H1 (cell line): Measurements from ENCODE around the gene BPIFB2.

ENCODE experiments used
- BACH1 ChIP-seq: IDR thresholded peaks from 2 replicates; pipeline ENCODE4 v1.6.1; 2012; ENCODE audit warnings: low read length, improper control_type of control experiment
- CBX8 ChIP-seq: fragments of 300-800, 300-1000 bp; sonication (generic); IDR thresholded peaks from 2 replicates; pipeline ENCODE4 v1.7.1; 2016; ENCODE audit warnings: low read depth, low read length, borderline replicate concordance
- HDAC2 ChIP-seq, 2 experiments: fragments of 300-600 bp in 1 of 2; sonication (generic) in 1 of 2; IDR thresholded peaks; 2 replicates each; pipeline ENCODE4 v1.6.1; 2011 to 2012; ENCODE audit warnings: low read depth in 2 of 2, low read length in 2 of 2, mild to moderate bottlenecking in 2 of 2, moderate library complexity in 2 of 2, borderline replicate concordance in 1 of 2, inconsistent platforms in 1 of 2
- PHF8 ChIP-seq: fragments of 200-600 bp; sonication (generic); conservative IDR thresholded peaks from 2 replicates; pipeline ENCODE4 v1.7.1; 2012; ENCODE audit warnings: low read depth, mild to moderate bottlenecking, inconsistent platforms, low read length, moderate library complexity
- POLR2A ChIP-seq, 2 experiments: IDR thresholded peaks; 1 replicate in 1 of 2; 2 replicates in 1 of 2; pipeline ENCODE4 v1.6.1; 2011; ENCODE audit warnings: low read depth in 2 of 2, low read length in 2 of 2, mild to moderate bottlenecking in 2 of 2; ENCODE audit errors: control extremely low read depth in 1 of 2
- POLR2AphosphoS5 ChIP-seq: IDR thresholded peaks from 2 replicates; pipeline ENCODE4 v1.6.1; 2011; ENCODE audit warnings: low read depth, low read length
- RAD21 ChIP-seq, 2 experiments: IDR thresholded peaks in 1 of 2; conservative IDR thresholded peaks in 1 of 2; 2 replicates each; pipeline ENCODE4 v1.6.1; 2011; ENCODE audit warnings: low read depth in 2 of 2, low read length in 2 of 2, improper control_type of control experiment in 1 of 2, inconsistent platforms in 1 of 2, mild to moderate bottlenecking in 1 of 2, moderate library complexity in 1 of 2
- TF ChIP-seq, protein P1 (sequence below), 3 experiments: IDR thresholded peaks; 1 replicate in 2 of 3; 2 replicates in 1 of 3; pipeline versions ENCODE4 v1.5.1 to v1.6.1; 2011; ENCODE audit warnings: low read length in 3 of 3, mild to moderate bottlenecking in 3 of 3, inconsistent platforms in 2 of 3, low read depth in 1 of 3, moderate library complexity in 1 of 3; ENCODE audit not compliant: insufficient read depth in 1 of 3; ENCODE audit errors: control extremely low read depth in 1 of 3
- TF ChIP-seq, protein P2 (sequence below): IDR thresholded peaks from 2 replicates; pipeline ENCODE4 v1.6.1; 2012; ENCODE audit warnings: low read length, inconsistent platforms
- TF ChIP-seq, protein P3 (sequence below): IDR thresholded peaks from 2 replicates; pipeline ENCODE4 v1.6.1; 2012; ENCODE audit warnings: inconsistent platforms
- TF ChIP-seq, protein P4 (sequence below): IDR thresholded peaks from 2 replicates; pipeline ENCODE4 v1.6.1; 2011; ENCODE audit warnings: low read depth, mild to moderate bottlenecking, low read length; ENCODE audit not compliant: insufficient read depth

DNA sequence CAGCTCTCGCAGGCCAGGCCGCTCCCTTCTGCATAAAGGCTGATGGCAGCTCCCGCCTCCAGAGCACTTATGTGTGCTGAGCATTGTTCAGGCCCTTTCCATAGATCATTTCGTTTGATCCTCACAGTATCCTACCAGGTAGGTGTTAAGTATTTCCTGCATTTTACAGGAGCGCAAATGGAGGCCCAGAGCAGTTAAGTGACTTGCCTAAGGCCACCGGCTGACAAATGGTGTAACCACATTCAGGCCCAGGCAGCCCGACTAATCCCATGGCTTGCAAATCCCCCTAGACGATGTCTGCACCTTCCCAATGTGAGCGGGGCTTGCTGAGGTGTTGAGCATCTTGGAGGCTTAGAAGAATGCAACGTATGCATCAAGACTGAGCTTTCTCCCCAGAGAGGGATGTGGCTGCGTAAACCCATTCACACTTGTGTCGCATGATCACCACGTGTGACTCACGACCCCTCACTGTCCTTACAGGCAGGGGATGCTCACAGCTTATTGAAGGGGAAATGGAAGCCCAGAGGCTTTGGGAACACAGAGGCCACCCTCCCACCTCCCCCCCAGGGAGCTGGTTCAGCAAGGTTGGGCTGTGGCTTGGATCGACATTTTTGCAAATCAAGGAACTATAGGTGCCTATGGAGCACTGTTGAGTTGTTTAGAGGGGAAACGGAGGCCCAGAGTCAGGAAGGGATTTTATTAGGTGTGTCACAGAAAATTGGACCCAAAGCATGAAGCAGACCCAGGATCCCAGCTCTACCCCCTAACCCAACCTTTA lies 7.0 kb downstream of the BPIFB2 start:
- TF ChIP-seq PHF8 (no peak), POLR2AphosphoS5 (no peak), RAD21 (IDR thresholded peaks at IDR 0.05 in 1 of 2, conservative IDR thresholded peaks at IDR 0.05 in 1 of 2; ENCODE audit: low read depth in 2 of 2, low read length in 2 of 2) (no peak), CBX8 (no peak), POLR2A (IDR thresholded peaks at IDR 0.05; ENCODE audit: control extremely low read depth in 1 of 2, low read depth in 2 of 2, low read length in 2 of 2) (no peak), HDAC2 (IDR thresholded peaks at IDR 0.05; ENCODE audit: borderline replicate concordance in 1 of 2, low read depth in 2 of 2, low read length in 2 of 2) (no peak), BACH1 (no peak)
- TF ChIP-seq, protein P1, sequence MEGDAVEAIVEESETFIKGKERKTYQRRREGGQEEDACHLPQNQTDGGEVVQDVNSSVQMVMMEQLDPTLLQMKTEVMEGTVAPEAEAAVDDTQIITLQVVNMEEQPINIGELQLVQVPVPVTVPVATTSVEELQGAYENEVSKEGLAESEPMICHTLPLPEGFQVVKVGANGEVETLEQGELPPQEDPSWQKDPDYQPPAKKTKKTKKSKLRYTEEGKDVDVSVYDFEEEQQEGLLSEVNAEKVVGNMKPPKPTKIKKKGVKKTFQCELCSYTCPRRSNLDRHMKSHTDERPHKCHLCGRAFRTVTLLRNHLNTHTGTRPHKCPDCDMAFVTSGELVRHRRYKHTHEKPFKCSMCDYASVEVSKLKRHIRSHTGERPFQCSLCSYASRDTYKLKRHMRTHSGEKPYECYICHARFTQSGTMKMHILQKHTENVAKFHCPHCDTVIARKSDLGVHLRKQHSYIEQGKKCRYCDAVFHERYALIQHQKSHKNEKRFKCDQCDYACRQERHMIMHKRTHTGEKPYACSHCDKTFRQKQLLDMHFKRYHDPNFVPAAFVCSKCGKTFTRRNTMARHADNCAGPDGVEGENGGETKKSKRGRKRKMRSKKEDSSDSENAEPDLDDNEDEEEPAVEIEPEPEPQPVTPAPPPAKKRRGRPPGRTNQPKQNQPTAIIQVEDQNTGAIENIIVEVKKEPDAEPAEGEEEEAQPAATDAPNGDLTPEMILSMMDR (IDR thresholded peaks at IDR 0.05; ENCODE audit: control extremely low read depth in 1 of 3, insufficient read depth in 1 of 3, low read depth in 1 of 3, low read length in 3 of 3) = no peak
- TF ChIP-seq, protein P2, sequence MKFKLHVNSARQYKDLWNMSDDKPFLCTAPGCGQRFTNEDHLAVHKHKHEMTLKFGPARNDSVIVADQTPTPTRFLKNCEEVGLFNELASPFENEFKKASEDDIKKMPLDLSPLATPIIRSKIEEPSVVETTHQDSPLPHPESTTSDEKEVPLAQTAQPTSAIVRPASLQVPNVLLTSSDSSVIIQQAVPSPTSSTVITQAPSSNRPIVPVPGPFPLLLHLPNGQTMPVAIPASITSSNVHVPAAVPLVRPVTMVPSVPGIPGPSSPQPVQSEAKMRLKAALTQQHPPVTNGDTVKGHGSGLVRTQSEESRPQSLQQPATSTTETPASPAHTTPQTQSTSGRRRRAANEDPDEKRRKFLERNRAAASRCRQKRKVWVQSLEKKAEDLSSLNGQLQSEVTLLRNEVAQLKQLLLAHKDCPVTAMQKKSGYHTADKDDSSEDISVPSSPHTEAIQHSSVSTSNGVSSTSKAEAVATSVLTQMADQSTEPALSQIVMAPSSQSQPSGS = no peak
- TF ChIP-seq, protein P3, sequence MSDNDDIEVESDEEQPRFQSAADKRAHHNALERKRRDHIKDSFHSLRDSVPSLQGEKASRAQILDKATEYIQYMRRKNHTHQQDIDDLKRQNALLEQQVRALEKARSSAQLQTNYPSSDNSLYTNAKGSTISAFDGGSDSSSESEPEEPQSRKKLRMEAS = peak; percentile 46; the same call in 1 of the 2 replicates
- TF ChIP-seq, protein P4, sequence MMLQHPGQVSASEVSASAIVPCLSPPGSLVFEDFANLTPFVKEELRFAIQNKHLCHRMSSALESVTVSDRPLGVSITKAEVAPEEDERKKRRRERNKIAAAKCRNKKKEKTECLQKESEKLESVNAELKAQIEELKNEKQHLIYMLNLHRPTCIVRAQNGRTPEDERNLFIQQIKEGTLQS = no peak
